ENCODE results near the gene PRSS8.
"Not testable (repeated sequence)": the region's sequence is repeated elsewhere in the genome, so short reads cannot be mapped to it uniquely, and the experiment has no call there.

PRSS8 gene

GRCh38 chr16:31127182-31127581, 8.3 kb downstream of the PRSS8 start:
- no peak for FAIRE-seq

DNA sequence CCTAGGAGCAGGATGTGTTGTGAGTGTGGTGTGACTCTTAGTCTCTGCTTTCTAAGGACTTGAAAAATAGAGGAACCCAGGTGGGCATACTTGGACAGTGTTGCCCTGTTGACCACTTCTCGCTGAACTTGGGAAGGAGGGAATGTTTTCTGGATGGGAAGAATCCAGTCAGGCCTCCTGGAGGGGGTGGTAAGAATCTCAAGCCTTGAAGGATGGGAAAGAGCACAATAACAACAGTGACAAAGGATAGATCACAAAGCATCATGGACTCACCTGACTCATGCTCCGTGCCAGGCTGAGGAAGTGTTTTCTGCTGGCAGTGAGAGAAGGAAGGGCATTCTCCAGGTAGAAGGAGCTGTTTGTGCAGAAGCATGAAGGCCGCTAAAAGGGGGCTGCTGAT, 9.7 kb downstream of the PRSS8 start:
- no peak for FAIRE-seq

- no peak for FAIRE-seq
These were observed 15.4 kb downstream of the PRSS8 start for GRCh38 chr16:31120129-31120528.

DNA sequence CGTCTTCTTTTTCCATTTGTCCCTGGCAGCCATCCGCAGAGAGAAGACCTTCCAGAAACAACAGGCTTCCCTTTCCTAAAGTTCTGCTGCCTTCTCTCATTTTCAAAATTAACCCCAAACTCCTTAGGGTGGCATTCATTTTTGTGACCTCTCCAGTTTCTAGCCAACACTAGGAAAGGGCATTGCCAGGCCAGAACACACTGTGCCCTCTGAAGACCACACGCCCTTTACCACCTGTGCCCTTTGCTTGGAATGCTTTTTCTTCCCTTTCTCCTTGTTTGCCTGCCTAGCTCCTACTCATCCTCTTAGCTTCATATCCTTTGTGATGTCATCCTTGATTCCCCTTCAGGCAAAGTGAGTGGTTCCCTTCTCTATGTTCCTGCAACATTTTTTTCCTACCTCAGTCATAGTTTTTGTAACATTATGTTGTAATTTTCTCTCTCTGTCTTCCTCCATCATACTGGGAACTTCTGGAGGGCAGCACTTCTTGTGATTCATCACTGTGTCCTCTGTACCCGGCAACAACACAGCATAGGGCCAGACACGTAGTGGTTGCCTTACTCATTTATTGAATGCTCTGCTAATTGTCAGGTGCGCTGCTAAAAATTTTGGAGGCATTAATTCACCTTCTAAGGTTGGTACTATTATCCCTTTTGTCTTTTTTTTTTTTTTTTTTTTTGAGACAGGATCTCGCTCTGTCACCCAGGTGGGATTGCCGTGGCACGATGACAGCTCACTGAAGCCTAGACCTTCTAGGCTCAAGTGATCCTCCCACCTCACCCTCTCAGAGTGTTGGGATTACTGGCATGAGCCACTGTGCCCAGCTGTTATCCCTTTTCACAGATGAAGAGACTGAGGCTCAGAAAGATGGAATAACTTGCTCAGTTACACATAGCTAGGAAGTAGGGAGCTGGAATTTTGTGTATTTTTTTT, 17.0 kb downstream of the PRSS8 start:
- no peak for FAIRE-seq

DNA sequence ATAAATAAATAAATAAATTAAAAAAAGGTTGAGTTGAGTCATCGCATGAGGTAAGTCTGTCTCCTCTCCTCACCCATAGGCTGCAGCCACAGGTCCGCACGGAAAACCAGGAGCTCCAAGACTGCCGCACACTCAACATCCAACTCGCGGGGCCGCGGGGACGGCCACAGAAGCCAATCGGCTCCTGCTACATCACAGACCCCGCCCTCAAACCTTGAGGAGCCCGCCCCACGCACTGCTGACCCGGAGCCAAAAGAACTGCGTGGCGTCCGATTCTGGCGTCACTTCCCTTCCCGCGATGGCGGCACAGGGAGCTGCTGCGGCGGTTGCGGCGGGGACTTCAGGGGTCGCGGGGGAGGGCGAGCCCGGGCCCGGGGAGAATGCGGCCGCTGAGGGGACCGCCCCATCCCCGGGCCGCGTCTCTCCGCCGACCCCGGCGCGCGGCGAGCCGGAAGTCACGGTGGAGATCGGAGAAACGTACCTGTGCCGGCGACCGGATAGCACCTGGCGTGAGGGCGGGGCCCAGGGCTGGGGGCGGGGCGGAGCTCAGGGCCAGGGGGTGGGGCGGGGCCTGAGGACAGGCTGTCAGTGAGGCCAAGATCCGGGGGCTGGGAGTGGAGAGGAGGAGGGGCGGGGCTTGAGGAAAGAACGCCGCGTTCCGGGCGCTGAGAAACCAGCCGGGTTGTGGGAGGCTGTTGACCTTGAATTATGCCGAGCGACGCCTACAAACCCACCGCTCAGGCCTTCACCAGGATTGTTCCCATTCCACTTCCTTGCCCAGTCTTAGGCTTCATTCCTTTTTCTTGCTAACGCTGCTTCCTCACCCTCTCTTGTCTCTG, 17.9 kb downstream of the PRSS8 start, which contains the start of gene KAT8:
Gene KAT8 (plus strand): TSS at position 281 of the 839 bp plus-strand sequence. CDS start 18 bp downstream, at position 299.
- peak; percentile 13 for FAIRE-seq

DNA sequence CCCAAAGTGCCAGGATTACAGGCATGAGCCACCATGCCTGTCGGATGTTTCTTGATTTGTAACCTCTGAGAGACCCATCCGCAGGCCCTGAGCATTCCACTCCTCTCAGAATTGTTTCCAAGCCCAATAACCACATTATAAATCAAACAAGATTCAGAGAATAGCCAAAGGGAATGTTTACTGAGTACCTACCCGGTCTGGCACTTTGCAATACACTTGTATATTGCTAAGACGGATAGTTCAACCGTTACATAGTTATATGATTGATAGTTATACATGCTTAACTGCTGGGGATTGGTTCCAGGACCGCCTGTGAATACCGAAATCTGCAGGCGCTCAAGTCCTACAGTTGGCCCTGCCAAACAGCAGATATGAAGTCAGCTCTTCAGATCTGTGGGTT, 21.1 kb downstream of the PRSS8 start:
- no peak for FAIRE-seq

- no peak for FAIRE-seq
These were observed 22.1 kb downstream of the PRSS8 start for GRCh38 chr16:31113121-31114120.

DNA sequence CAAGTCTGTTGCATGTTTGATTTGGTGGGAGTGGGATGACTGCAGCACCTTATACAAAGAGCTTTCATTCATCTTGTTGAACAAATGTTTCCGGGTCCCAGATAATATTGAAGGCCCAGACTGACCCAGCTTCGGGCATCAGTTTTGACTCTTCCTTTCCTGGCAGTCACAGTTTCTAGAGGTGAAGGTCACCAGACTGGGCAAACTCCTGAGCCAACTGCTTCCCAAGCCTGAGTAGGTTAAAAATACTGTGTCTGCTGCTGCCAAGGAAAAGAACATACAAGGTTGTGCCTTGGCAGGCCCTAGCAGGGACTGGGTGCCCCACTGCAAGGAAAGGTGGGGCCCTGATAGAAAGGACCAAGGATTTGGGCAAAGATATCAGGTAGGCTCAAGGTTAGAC, 22.8 kb downstream of the PRSS8 start:
- FAIRE-seq, result no peak

- FAIRE-seq, result no peak
These were observed 23.6 kb downstream of the PRSS8 start for GRCh38 chr16:31111881-31112466.

DNA sequence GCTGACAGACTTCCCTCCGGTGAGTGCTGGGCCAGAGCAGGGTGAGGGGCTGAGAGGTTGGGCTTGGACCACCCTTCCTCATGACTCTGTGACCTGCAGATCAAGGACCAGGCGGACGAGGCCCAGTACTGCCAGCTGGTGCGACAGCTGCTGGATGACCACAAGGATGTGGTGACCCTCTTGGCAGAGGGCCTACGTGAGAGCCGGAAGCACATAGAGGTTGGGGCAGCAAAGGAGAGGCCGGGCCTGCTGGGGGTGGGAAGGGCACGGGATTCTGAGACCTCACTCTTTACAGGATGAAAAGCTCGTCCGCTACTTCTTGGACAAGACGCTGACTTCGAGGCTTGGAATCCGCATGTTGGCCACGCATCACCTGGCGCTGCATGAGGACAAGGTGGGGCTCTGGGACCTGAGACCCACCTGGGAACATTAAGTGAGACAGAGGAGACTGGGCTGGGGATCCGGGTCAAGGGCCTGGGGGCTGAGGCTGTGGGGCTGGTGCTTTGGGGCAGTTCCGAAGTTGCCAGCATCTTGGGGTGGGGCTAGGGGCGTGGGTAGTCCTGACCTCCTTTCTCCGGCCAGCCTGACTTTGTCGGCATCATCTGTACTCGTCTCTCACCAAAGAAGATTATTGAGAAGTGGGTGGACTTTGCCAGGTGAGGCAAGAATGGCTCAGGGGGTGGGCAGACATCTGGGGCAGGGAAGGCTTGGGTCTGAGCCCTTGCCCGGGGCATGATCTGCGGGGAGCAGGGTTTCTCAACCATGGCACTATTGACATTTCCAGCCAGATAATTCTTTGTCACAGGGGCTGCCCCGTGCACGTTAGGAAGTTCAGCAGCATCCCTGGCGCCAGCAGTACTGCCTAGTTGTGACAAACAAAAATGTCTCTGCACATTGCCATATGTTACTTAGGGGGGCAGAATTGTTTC, 25.2 kb downstream of the PRSS8 start:
- FAIRE-seq, result no peak

GRCh38 chr16:31109622-31110021, 25.9 kb downstream of the PRSS8 start:
- no peak for FAIRE-seq

GRCh38 chr16:31108794-31109558, 26.6 kb downstream of the PRSS8 start:
- no peak for FAIRE-seq

DNA sequence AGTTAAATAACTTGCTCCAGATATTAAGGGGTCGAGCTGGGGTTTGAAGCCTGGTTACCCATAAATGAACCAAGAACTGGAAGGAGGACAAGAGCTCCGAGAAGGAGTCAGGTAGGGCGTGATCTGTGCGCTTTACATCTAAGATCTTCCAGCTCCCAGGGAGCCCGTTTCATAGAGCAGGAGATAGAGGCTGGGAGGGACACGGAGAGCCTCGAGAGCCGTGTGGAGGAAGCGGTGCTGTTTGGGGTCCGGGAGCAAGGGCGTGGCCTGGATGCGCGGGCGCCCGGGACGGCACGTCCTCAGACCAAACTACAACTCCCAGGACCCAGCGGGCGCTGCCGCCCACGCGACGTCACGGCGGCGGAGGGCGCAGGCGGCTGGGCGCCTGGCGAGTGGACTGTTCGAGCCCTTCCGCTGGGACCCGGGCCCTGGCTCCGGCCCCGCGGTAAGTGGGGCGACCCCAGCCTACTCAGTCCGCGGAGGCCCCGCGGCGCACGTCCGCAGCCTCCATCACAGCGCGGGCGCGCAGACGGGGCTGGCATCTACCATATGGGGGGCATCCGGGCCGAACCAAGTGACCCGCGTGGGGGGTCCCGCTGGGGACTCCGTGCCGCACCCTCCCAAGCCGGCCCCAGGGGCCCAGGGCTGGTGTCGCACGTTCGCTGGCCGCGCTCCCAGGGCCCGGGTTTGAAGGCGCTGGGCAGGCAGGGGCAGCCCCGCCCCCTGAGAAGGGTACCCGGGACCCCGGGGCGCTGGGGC, 27.3 kb downstream of the PRSS8 start, which contains the start of gene BCKDK:
Gene BCKDK (plus strand): TSS at position 352 of the 759 bp plus-strand sequence. CDS start 838 bp downstream, outside the sequence.
- FAIRE-seq, result no peak

DNA sequence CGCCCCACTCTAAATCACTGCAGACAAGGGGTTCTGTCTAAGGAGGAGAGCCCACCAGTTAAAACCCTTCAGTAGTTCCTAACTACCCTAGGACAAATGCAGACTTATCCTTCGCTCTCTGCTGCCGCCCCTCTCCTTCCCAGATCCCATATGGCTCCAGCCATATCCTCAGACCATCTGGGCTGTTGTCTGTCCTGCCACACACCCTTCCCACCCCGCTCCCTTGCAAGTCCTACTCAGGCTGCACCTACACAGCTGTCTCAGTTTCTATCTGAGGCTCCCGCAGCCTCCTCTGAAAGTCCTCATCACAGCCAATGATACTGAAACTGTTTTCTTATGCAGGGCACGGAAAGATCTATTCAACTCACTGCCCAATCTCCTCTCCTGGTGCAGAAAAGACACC, 28.1 kb downstream of the PRSS8 start:
- no peak for FAIRE-seq

DNA sequence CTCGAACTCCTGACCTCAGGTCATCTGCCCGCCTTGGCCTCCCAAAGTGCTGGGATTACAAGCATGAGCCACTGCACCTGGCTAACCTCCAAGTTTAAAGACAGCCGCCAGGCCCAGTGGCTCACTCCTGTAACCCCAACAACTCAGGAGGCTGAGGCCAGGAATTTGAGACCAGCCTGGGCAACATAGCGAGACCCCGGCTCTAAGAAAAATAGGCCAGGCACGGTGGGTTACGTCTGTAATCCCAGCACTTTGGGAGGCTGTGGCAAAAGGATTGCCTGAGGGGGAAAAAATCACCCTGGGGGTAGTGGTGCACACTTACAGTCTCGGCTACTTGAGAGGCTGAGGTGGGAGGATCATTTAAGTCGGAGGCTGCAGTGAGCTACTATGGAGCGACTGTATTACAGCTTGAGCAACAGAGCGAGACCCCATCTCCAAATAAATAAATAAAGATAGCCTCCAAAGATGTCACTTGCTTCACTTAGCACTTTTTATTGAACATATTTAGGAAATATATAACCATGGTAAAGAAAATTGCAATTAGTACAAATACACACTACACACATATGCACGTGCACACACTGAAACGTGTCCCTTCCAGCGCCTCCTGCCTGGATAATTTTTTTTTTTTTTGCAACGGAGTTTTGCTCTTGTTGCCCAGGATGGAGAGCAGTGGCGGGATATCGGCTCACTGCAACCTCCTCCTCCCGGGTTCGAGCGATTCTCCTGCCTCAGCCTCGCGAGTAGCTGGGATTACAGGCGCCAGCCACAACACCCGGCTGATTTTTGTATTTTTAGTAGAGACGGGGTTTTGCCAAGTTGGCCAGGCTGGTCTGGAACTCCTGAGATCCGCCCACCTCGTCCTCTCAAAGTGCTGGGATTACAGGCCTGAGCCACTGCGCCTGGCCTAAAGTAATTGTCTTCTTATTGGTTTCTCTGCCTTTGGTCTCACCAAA, 28.7 kb downstream of the PRSS8 start:
- FAIRE-seq, result no peak

DNA sequence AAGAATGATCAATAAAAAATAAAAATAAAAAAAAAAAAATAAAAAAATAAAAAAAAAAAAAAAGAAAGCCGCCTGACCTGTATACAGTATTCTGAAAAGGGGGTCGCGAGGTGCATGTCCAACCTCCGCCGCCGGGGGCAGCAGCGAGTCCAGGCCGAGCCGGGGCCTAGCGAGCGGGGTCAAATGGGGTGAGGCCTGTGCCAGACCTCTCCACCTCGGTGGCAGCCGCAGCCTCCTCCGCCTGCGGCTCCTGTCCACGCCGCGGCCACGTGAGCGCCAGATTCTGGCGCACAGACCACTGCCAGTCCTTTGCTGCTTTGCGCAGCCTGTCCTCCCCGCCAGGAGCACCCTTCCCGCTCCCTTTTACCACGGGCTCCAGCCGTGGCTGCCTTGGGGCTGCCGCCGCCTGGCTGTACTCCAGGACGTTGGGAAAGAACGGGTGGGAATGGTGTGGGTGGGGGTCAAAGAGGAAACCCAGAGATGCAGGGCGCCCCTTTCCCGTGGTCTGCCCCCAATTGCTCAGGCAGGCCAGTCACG, 29.8 kb downstream of the PRSS8 start:
- FAIRE-seq, result no peak

DNA sequence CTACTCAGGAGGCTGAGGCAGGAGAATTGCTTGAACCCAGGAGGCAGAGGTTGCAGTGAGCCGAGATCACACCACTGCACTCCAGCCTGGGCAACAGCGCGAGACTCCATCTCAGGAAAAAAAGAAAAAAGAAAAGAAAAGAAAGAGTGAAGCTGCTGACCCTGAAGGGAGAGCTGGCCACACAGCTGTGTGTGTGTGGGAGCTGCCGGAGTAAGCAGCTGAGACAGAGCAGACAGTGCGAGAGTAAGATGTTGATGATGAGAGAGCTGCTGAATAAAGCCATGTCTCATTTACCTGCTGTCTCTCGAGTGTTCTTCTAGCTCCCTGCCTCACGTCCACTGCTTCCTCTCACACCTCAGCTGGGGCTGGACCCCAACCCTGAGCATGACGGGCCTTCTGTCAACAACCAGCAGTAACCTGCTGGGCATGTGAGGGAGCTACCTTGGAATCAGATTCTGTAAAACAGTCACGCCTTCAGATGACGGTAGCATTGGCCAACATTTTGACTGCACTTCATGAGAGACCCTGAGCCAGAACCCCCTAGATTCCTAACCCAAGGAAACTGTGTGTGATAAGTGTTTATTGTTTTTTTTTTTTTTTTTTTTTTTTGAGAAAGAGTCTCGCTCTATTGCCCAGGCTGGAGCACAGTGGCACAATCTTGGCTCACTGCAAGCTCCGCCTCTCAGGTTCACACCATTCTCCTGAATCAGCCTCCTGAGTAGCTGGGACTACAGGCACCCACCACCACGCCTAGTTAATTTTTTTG, 34.5 kb downstream of the PRSS8 start:
- not testable (repeated sequence) for FAIRE-seq

Data from islet of Langerhans (tissue), 1 donor.